ENCODE results near the gene MGAT5.

- no peak for TF ChIP-seq EZH2phosphoT487 (IDR thresholded peaks at IDR 0.05; ENCODE audit: low read depth)
- TF ChIP-seq, protein P1, sequence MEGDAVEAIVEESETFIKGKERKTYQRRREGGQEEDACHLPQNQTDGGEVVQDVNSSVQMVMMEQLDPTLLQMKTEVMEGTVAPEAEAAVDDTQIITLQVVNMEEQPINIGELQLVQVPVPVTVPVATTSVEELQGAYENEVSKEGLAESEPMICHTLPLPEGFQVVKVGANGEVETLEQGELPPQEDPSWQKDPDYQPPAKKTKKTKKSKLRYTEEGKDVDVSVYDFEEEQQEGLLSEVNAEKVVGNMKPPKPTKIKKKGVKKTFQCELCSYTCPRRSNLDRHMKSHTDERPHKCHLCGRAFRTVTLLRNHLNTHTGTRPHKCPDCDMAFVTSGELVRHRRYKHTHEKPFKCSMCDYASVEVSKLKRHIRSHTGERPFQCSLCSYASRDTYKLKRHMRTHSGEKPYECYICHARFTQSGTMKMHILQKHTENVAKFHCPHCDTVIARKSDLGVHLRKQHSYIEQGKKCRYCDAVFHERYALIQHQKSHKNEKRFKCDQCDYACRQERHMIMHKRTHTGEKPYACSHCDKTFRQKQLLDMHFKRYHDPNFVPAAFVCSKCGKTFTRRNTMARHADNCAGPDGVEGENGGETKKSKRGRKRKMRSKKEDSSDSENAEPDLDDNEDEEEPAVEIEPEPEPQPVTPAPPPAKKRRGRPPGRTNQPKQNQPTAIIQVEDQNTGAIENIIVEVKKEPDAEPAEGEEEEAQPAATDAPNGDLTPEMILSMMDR (IDR thresholded peaks at IDR 0.05; ENCODE audit: low read depth, low read length): peak; percentile 87
These were observed 206.7 kb downstream of the MGAT5 start for GRCh38 chr2:134460583-134460998.

Data from OCI-LY3 (cell line).